HG02642 (cell line): Measurements from ENCODE around the gene KCNJ9.

ENCODE experiments used
- ATAC-seq: cut with Tn5 transposase; IDR thresholded peaks from one replicate; pipeline ENCODE4 v1.9.1; 2021; ENCODE audit warnings: mild to moderate bottlenecking; ENCODE audit not compliant: unreplicated experiment, poor library complexity

The KCNJ9 gene

GRCh38 chr1:160085686-160086455, 4.5 kb downstream of the KCNJ9 start:
- ATAC-seq = no peak

- ATAC-seq = no peak
Observed at GRCh38 chr1:160086456-160086892, 5.1 kb downstream of the KCNJ9 start.

- ATAC-seq = no peak
Observed at GRCh38 chr1:160087118-160087662, 5.9 kb downstream of the KCNJ9 start.

GRCh38 chr1:160089883-160090282, 8.5 kb downstream of the KCNJ9 start:
- no peak for ATAC-seq

GRCh38 chr1:160090760-160091159, 9.4 kb downstream of the KCNJ9 start:
- no peak for ATAC-seq

- no peak for ATAC-seq
Observed at GRCh38 chr1:160091666-160092223, 10.4 kb downstream of the KCNJ9 start.

- no peak for ATAC-seq
Observed at GRCh38 chr1:160092366-160093068, 11.2 kb downstream of the KCNJ9 start.

GRCh38 chr1:160093069-160093395, 11.7 kb downstream of the KCNJ9 start:
- ATAC-seq = no peak

- ATAC-seq = no peak
Observed at GRCh38 chr1:160093624-160094290, 12.4 kb downstream of the KCNJ9 start.

- ATAC-seq = no peak
Observed at GRCh38 chr1:160094291-160094625, 12.9 kb downstream of the KCNJ9 start.

- no peak for ATAC-seq
Observed at GRCh38 chr1:160094806-160095205, 13.5 kb downstream of the KCNJ9 start.

GRCh38 chr1:160095382-160096105, 14.2 kb downstream of the KCNJ9 start:
- no peak for ATAC-seq

- ATAC-seq = no peak
Observed at GRCh38 chr1:160096274-160097116, 15.2 kb downstream of the KCNJ9 start.

- no peak for ATAC-seq
Observed at GRCh38 chr1:160097151-160097910, 16.0 kb downstream of the KCNJ9 start.

GRCh38 chr1:160097911-160098851, 16.8 kb downstream of the KCNJ9 start, which contains the start of gene IGSF8:
Gene IGSF8, minus strand, starts transcription at chr1:160098619. Its CDS starts 147 bp downstream, at chr1:160098472.
- ATAC-seq = peak; percentile 49

- peak; percentile 88 for ATAC-seq
Observed at GRCh38 chr1:160098852-160099561, 17.7 kb downstream of the KCNJ9 start.
